ENCODE data around the gene AKAP9.

DNA sequence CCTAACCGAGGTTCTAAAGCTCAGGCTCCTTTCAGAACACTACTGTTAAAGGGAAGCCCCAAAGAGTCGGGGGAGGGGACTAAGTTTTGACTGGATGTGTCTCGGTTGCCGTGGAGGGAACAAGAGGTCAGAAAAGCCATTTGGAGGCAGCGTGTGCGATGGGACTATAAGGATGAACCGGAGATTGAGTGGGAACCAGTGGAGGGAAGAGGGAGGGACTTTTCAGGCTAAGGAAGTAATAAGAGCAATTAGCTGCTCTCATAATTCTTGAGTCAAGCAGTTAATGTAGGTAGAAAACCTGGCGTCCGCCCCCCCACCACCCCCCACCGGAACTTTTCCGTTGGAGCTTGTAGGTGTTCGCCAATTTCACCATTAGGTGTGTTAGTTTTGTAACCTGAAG lies 491 bp upstream of the AKAP9 start:
- TF ChIP-seq, protein P1, sequence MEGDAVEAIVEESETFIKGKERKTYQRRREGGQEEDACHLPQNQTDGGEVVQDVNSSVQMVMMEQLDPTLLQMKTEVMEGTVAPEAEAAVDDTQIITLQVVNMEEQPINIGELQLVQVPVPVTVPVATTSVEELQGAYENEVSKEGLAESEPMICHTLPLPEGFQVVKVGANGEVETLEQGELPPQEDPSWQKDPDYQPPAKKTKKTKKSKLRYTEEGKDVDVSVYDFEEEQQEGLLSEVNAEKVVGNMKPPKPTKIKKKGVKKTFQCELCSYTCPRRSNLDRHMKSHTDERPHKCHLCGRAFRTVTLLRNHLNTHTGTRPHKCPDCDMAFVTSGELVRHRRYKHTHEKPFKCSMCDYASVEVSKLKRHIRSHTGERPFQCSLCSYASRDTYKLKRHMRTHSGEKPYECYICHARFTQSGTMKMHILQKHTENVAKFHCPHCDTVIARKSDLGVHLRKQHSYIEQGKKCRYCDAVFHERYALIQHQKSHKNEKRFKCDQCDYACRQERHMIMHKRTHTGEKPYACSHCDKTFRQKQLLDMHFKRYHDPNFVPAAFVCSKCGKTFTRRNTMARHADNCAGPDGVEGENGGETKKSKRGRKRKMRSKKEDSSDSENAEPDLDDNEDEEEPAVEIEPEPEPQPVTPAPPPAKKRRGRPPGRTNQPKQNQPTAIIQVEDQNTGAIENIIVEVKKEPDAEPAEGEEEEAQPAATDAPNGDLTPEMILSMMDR (conservative IDR thresholded peaks at IDR 0.05), result no peak
- no peak for TF ChIP-seq EZH2 (IDR thresholded peaks at IDR 0.05; ENCODE audit: low read depth)

Measured in PC-9 (cell line).